ENCODE data around the gene ARMC6.

Gene ARMC6

GRCh38 chr19:19054939-19055440, 21.6 kb downstream of the ARMC6 start:
- Histone ChIP-seq H3K4me1 (ENCODE audit: low read length) (no peaks in the 10 kb centered on the region), H3K9me3 (replicated peaks; ENCODE audit: insufficient read depth, low read length) (no peaks in the 10 kb centered on the region), H3K79me2 (ENCODE audit: low read length) (peaks cover 3% of the 10 kb centered on the region; the same call in 1 of the 2 replicates), H3K27me3 (replicated peaks; ENCODE audit: insufficient read depth, low read length) (no peaks in the 10 kb centered on the region), H4K20me1 (ENCODE audit: insufficient read depth, low read length) (no peaks in the 10 kb centered on the region), H3K36me3 (replicated peaks; ENCODE audit: insufficient read depth, low read length) (0 out of 2 replicates have a peak, but pooled peaks cover 4% of the 10 kb centered on the region), H3K4me3 (ENCODE audit: low read length) (no peak overlapping the region), H3K9ac (ENCODE audit: low read length) (no peak overlapping the region), H3F3A (ENCODE audit: insufficient read depth, low read length) (no peaks in the 10 kb centered on the region), H3K9me2 (replicated peaks; ENCODE audit: insufficient read depth, low read length) (no peaks in the 10 kb centered on the region), H3K27ac (ENCODE audit: low read length) (no peak overlapping the region), H3K4me2 (ENCODE audit: low read depth, low read length) (no peak overlapping the region), H2AFZ (ENCODE audit: low read length) (no peak overlapping the region)
- no peak for DNase-seq
- TF ChIP-seq EZH2 (optimal IDR thresholded peaks at IDR 0.05; ENCODE audit: low read depth, low read length) (no peak), EZH2phosphoT487 (IDR thresholded peaks at IDR 0.05; ENCODE audit: low read length) (no peak)
- TF ChIP-seq, protein P1, sequence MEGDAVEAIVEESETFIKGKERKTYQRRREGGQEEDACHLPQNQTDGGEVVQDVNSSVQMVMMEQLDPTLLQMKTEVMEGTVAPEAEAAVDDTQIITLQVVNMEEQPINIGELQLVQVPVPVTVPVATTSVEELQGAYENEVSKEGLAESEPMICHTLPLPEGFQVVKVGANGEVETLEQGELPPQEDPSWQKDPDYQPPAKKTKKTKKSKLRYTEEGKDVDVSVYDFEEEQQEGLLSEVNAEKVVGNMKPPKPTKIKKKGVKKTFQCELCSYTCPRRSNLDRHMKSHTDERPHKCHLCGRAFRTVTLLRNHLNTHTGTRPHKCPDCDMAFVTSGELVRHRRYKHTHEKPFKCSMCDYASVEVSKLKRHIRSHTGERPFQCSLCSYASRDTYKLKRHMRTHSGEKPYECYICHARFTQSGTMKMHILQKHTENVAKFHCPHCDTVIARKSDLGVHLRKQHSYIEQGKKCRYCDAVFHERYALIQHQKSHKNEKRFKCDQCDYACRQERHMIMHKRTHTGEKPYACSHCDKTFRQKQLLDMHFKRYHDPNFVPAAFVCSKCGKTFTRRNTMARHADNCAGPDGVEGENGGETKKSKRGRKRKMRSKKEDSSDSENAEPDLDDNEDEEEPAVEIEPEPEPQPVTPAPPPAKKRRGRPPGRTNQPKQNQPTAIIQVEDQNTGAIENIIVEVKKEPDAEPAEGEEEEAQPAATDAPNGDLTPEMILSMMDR (IDR thresholded peaks at IDR 0.05; ENCODE audit: low read length), result no peak

GRCh38 chr19:19055701-19056100, 22.3 kb downstream of the ARMC6 start:
- Histone ChIP-seq H3K9me2 (replicated peaks; ENCODE audit: insufficient read depth, low read length) (no peaks in the 10 kb centered on the region), H3K27me3 (replicated peaks; ENCODE audit: insufficient read depth, low read length) (no peaks in the 10 kb centered on the region), H3K4me1 (ENCODE audit: low read length) (no peaks in the 10 kb centered on the region), H3F3A (ENCODE audit: insufficient read depth, low read length) (no peaks in the 10 kb centered on the region), H2AFZ (ENCODE audit: low read length) (no peak overlapping the region), H3K27ac (ENCODE audit: low read length) (no peak overlapping the region), H3K4me2 (ENCODE audit: low read depth, low read length) (no peak overlapping the region), H3K9me3 (replicated peaks; ENCODE audit: insufficient read depth, low read length) (no peaks in the 10 kb centered on the region), H3K9ac (ENCODE audit: low read length) (no peak overlapping the region), H3K79me2 (ENCODE audit: low read length) (peaks cover 3% of the 10 kb centered on the region; the same call in 1 of the 2 replicates), H3K4me3 (ENCODE audit: low read length) (no peak overlapping the region), H4K20me1 (ENCODE audit: insufficient read depth, low read length) (no peaks in the 10 kb centered on the region), H3K36me3 (replicated peaks; ENCODE audit: insufficient read depth, low read length) (0 out of 2 replicates have a peak, but pooled peaks cover 4% of the 10 kb centered on the region)
- DNase-seq, result no peak
- no peak for TF ChIP-seq EZH2phosphoT487 (IDR thresholded peaks at IDR 0.05; ENCODE audit: low read length)
- TF ChIP-seq EZH2 (optimal IDR thresholded peaks at IDR 0.05; ENCODE audit: low read depth, low read length), result no peak
- TF ChIP-seq, protein P1 (IDR thresholded peaks at IDR 0.05; ENCODE audit: low read length), result no peak

DNA sequence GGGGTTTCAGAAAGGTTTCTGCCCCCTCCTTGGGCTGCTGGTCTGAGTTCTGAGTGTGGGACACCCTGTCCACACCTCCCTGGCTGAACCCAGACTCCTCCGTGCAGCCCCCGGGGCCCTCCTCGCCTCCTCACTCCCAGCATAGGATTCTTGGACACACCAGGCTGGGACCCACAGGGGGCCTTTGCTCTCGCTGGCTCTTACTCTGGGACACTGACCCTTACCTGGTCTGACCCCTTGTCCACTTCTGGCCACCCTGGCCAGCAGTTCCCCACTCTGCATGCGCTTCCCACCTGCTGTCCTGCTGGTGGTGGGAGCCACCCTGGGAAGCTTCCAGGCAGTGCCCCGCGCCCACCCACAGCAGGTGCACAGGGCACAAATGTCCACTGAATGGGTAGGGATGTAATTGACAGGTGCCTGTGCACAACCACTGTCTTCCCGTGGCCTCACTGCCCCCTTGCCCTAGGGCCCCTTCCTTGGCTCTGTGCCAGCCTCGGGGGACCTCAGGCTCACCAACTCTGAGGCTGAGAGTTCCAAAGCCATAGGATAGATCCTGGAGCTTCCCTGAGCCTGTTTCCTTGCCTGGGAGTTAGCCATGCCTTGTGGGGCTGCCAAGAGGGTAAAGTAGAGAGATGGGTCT, 23.4 kb downstream of the ARMC6 start:
- Histone ChIP-seq H3K27ac (ENCODE audit: low read length) (no peak overlapping the region), H3K9me3 (replicated peaks; ENCODE audit: insufficient read depth, low read length) (no peaks in the 10 kb centered on the region), H4K20me1 (ENCODE audit: insufficient read depth, low read length) (no peaks in the 10 kb centered on the region), H3K9me2 (replicated peaks; ENCODE audit: insufficient read depth, low read length) (no peaks in the 10 kb centered on the region), H3K4me3 (ENCODE audit: low read length) (no peak overlapping the region), H3K79me2 (ENCODE audit: low read length) (peaks cover 3% of the 10 kb centered on the region; the same call in 1 of the 2 replicates), H3K4me2 (ENCODE audit: low read depth, low read length) (no peak overlapping the region), H3K9ac (ENCODE audit: low read length) (no peak overlapping the region), H3F3A (ENCODE audit: insufficient read depth, low read length) (peaks cover under 1% of the 10 kb centered on the region; the same call in 1 of the 2 replicates), H3K4me1 (ENCODE audit: low read length) (no peaks in the 10 kb centered on the region), H3K36me3 (replicated peaks; ENCODE audit: insufficient read depth, low read length) (0 out of 2 replicates have a peak, but pooled peaks cover 4% of the 10 kb centered on the region), H3K27me3 (replicated peaks; ENCODE audit: insufficient read depth, low read length) (no peaks in the 10 kb centered on the region), H2AFZ (ENCODE audit: low read length) (no peak overlapping the region)
- DNase-seq, result no peak
- TF ChIP-seq, protein P1 (IDR thresholded peaks at IDR 0.05; ENCODE audit: low read length), result no peak
- no peak for TF ChIP-seq EZH2phosphoT487 (IDR thresholded peaks at IDR 0.05; ENCODE audit: low read length)
- TF ChIP-seq EZH2 (optimal IDR thresholded peaks at IDR 0.05; ENCODE audit: low read depth, low read length), result no peak

Data from MM.1S (cell line).